KOPT-K1 (cell line): Measurements from ENCODE around the gene DENND4A.
"Not testable (repeated sequence)": the region's sequence is repeated elsewhere in the genome, so short reads cannot be mapped to it uniquely, and the experiment has no call there.

Source experiments
- H3K27ac ChIP-seq: fragments of 200-600 bp; sonication (generic); 2 replicates; pipeline ENCODE4 v1.5.1; 2016; ENCODE audit warnings: antibody characterized with exemption, mild to moderate bottlenecking, low read depth, low read length; ENCODE audit not compliant: poor library complexity, severe bottlenecking
- H3K36me3 ChIP-seq: fragments of 200-600 bp; sonication (generic); 2 replicates; pipeline ENCODE4 v1.5.1; 2017; ENCODE audit warnings: antibody characterized with exemption, mild to moderate bottlenecking, low read length, moderate library complexity; ENCODE audit not compliant: insufficient read depth
- H3K9me3 ChIP-seq: fragments of 200-600 bp; sonication (generic); 2 replicates; pipeline ENCODE4 v1.5.1; 2017; ENCODE audit warnings: antibody characterized with exemption, low read length, mild to moderate bottlenecking; ENCODE audit not compliant: insufficient read depth, poor library complexity, severe bottlenecking

DENND4A gene

DNA sequence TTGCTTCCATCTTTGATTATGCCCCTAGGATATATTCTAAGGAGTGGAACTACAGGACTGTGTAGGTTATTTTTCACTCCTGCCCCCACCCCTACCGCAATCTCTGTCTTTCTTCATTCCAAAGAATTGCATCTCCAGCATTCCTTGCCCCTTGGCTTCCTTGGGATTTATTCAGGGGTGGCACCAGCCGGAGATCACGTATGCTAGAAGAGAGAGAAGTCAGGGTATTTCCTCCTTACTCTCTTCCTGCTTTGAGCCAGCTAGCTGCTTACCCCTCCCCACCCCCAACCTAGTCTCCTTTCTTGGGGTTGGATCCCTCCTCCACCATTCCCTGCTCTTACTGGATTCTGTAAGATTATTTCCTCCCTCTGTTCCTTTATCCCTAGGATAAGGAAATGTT is 35.0 kb upstream of the DENND4A start:
- no peaks in the 10 kb centered on the region for H3K36me3 ChIP-seq
- H3K27ac ChIP-seq, result no peak overlapping the region
- no peaks in the 10 kb centered on the region for H3K9me3 ChIP-seq

DNA sequence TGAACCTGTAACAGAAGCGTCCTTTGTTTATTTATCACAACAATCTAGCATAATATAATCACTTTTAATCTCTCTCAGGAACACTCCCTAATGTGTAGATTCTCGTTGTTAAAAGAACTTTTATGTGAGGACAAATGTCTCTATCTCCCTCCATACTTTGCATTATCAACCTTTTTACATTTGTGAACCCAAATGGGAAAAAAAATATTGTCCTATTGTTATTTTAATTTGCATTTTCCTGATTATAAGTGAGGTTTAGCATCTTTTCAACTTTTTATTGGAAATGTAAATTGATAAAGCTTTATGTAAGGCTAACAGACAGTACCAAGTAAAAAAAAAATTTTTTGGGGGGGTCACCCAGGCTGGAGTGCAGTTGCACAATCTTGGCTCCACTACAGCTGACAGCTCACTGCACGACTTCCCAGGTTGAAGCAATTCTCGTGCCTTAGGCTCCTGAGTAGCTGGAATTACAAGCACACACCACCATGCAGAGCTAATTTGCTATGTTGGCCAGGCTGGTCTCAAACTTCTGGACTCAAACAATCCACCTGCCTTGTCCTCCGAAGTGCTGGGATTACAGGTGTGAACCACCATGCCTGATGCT is 33.0 kb upstream of the DENND4A start:
- no peaks in the 10 kb centered on the region for H3K36me3 ChIP-seq
- H3K27ac ChIP-seq, result no peak overlapping the region
- no peaks in the 10 kb centered on the region for H3K9me3 ChIP-seq

DNA sequence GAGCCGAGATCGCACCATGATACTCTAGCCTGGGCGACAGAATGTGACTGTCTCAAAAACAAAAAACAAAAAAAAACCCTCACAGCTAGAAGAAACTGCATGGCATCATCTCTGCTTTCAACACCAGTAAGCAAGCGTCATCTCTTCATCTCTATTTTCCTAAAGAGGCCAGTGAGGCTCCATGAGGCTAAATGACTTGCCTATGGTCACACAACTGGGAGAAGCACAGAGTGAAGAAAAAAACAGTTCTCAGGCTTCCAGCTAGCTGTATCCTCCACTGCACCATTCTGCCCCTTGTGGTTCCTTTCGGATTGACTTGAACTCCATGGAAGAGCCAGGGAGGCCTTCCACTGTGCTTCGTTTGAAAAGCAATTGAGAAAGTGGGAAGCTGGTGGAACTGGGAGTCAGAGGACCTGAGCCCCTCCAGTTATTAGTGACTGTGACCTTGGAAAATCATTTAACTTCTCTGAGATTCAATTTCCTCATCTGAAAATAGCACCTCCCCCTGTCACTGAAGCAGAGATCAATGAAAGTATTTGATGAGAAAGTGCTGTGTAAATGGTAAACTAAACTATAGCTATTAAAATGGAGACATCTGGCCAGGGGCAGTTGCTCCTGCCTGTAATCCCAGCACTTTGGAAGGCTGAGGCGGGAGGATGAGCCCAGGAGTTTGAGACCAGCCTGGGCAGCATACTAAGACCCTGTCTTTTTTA is 32.1 kb upstream of the DENND4A start:
- H3K27ac ChIP-seq, result no peak overlapping the region
- no peaks in the 10 kb centered on the region for H3K9me3 ChIP-seq
- H3K36me3 ChIP-seq, result no peaks in the 10 kb centered on the region

DNA sequence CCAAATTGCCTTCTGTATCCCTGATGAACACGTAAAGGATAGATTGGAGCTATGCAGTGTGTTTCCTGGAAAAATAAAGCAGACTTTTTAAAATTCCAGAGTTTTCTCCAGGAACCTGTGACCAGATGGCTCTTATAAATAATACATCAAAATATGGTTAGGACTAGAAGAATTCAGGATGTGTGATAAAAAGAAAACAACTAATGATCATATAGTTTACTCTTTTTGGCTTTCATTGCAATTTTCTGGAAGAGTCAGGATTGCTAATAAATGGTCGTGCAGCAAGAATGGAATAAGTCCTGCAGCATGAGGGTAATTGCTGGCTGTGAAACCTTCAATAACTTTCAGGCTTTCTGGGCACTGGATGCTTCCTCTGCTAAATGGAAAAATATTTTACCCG is 30.2 kb upstream of the DENND4A start:
- Histone ChIP-seq H3K9me3 (no peaks in the 10 kb centered on the region), H3K27ac (no peak overlapping the region), H3K36me3 (no peaks in the 10 kb centered on the region)

DNA sequence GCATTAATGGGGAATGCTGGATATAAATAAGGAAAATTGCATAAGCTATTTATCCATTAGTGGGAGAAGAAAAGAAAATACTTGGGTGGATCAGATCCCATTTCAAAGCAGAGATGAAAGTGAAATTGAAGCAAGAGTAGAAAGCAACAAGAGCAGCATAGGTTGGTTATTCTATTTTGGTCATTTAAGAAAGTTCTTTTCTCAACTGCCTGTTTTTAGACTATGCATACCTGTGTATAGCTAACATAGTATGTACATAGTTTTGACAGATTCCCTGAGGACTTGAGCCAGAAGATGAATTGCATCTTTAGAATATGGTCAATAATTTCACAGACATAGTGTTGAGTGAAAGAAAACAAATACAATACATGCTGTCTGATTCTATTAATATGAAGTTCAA is 29.0 kb upstream of the DENND4A start:
- H3K9me3 ChIP-seq, result no peaks in the 10 kb centered on the region
- H3K27ac ChIP-seq, result no peak overlapping the region
- H3K36me3 ChIP-seq, result no peaks in the 10 kb centered on the region

DNA sequence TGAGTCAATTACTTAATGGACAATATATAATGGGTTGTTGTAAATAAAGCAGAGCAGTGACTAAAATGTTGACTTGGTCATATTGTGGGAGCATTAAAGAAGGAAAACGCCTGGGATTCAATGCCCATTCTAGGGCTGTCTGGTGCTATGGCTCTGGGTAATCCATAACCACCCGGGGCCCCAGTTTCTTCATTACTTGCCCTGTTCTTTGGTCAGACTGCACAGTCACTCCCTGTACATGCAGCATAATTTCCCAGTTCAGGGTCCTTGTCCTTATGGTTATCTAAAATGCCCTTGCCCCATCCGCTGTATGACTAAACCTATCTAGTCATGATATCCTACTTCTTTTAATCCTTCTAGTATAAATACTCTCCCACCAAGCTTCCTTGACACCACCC is 27.5 kb upstream of the DENND4A start:
- Histone ChIP-seq H3K27ac (no peak overlapping the region), H3K9me3 (no peaks in the 10 kb centered on the region)

DNA sequence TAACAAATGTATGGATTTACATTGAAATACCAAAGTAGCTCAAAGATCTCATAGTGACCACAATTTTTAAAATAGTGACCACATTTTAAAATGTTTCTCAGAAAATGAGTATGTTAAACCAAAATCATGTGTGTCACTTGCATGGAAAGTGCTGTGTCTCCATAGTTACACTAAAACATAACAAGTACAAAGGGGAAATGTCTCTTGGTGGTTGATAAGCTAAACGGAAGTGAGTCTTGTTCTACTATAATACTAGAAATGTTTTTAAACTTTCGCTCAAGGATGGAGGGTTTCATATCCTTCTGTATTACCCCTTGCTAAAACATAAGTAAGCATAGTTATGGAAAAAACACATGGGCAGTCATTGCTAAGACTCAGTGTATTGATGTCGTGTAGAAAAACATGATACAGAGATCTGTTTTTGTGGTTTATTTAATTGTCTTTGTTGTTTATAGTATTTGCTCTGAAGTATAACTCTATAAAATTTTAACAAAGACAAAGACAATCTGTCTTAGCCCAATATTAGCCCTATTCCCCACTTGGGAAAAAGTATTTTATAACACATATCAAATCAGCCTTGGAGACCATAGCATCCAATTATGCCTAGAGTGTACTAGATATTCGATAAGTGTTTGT is 27.0 kb upstream of the DENND4A start:
- Histone ChIP-seq H3K9me3 (no peaks in the 10 kb centered on the region), H3K36me3 (no peaks in the 10 kb centered on the region), H3K27ac (no peak overlapping the region)

More for the DNA sequence above, 27.5 kb upstream of the DENND4A start:
- no peaks in the 10 kb centered on the region for H3K36me3 ChIP-seq

DNA sequence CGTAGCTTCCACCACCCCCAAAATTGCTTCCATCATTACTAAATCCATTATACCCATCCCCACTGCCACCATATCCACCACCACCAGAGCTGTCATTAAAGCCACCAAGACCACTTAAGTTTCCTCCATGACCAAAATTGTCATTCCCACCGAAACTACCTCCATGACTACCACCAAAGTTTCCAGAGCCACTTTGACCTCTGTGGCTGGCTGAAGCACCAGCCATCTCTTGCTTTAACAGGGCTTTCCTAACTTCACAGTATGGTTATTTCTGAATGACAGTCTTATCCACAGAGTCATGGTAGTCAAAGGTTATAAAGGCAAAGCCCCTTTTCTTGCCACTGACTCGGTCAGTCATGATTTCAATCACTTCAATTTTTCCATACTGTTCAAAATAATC is 24.3 kb upstream of the DENND4A start:
- Histone ChIP-seq H3K9me3 (peaks cover 5% of the 10 kb centered on the region), H3K36me3 (no peaks in the 10 kb centered on the region), H3K27ac (no peak overlapping the region)

DNA sequence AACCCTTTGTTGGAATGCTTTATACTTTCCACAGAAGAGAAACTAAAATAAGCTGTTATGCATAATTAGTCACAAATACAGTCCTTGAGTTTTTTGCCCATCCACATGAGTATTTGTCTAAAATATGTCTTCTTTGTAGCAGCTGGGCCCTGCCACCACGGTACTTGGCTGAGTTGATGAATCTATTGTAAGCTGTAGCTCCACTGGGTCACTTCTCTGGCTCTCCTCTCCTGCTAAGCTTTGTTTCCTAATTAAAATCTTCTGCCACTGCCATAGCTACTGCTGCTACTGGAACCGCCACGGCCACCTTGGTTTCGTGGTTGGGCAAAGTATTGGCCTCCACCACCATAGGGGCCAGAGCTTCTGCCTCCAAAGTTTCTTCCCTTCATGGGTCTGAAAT is 23.9 kb upstream of the DENND4A start:
- not testable (repeated sequence) for H3K9me3 ChIP-seq, H3K27ac ChIP-seq, H3K36me3 ChIP-seq

DNA sequence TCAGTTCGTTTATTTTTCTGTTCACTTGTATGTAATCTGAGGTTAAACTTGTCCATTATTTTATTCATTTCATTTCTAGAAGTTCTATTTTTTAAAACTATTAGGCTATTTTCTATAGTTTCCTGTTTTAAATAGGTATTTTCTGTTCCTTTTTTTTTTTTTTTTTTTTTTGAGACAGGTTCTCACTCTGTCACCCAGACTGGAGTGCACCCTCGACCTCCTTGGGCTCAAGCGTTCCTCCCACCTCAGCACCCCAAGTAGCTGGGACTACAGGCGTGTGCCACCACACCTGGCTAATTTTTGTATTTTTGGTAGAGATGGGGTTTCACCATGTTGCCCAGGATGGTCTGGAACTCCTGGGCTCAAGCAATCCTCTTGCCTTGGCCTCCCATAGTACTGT is 22.2 kb upstream of the DENND4A start:
- H3K9me3 ChIP-seq, H3K36me3 ChIP-seq, H3K27ac ChIP-seq: not testable (repeated sequence)

DNA sequence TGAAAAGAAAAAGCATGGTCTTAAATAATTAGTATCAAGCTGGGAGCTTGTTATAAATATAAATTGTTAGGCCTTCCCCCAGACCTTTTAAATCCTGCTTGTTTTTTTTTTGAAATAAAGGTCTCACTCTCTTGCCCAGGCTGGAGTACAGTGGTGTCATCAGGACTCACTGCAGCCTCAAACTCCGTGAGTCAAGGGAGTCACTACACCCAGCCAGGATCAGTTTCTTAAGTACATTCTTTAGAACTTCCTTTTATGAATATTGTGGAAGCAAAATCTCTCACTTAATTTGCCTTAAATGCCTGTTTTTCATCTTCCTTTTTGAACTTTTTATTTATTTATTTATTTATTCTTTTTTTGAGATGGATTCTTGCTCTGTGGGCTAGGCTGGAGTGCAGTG is 20.8 kb upstream of the DENND4A start:
- Histone ChIP-seq H3K9me3 (peaks cover 5% of the 10 kb centered on the region), H3K36me3 (no peaks in the 10 kb centered on the region), H3K27ac (no peak overlapping the region)

DNA sequence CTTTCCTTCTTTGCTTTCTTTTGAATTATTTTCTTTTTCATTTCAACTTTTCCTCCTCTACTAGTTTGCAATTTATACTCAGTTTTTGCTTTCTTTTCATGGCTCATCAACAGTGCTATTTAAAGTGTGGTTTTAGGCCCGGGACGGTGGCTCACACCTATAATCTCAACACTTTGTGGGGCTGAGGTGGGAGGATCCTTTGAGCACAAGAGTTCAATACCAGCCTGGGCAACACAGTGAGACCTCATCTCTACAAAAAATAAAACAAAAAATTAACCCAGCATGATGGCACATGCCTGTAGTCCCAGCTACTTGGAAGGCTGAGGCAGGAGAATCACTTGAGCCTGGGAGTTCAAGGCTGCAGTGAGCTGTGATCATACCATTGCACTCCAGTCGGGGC is 20.4 kb upstream of the DENND4A start:
- H3K27ac ChIP-seq, result no peak overlapping the region
- H3K36me3 ChIP-seq, result no peaks in the 10 kb centered on the region
- H3K9me3 ChIP-seq, result peaks cover 5% of the 10 kb centered on the region

DNA sequence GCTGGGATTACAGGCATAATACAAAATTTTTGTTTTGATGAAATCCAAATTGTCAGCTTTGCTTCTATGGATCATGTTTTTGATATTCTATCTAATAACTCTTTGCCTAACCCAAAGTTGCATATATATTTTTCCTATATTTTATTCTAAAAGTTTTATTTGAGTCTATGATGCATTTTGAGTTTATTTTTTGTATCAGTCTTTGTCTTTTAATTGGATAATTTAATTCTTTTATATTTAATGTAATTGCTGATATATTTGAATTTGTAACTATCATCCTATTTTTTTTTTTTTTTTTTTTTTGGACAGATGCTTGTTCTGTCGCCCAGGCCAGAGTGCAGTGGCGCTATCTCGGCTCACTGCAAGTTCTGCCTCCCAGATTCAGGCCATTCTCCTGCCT is 19.7 kb upstream of the DENND4A start:
- Histone ChIP-seq H3K9me3 (peaks cover 5% of the 10 kb centered on the region), H3K27ac (no peak overlapping the region), H3K36me3 (no peaks in the 10 kb centered on the region)

DNA sequence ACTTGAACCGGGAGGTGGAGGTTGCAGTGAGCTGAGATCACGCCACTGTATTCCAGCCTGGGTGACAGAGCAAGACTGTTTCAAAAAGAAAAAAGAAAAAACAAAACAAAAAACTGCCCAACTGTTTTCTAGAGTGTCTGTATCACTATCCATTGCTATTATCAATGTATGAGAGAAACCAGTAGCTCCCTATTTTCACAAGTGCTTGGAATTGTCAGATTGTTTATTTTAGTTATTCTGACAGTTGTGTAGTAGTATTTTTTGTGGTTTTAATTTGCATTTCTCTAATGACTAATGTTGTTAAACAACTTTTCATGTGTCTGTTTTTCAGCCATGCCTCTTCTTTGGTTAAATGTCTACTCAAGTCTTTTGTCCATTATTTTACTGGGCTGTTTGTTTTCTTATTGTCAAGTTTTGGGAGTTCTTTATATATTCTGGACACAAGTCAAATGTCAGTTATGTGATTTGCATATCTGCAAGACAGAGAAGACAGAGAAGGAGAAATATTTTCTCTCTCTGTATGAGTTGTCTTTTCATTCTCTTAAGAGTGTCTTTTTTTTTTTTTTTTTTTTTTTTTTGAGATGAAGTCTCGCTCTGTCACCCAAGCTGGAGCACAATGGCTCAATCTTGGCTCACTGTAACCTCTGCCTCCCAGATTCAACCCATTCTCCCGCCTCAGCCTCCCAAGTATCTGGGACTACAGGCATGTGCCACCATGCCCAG is 19.1 kb upstream of the DENND4A start:
- not testable (repeated sequence) for H3K9me3 ChIP-seq, H3K36me3 ChIP-seq, H3K27ac ChIP-seq

DNA sequence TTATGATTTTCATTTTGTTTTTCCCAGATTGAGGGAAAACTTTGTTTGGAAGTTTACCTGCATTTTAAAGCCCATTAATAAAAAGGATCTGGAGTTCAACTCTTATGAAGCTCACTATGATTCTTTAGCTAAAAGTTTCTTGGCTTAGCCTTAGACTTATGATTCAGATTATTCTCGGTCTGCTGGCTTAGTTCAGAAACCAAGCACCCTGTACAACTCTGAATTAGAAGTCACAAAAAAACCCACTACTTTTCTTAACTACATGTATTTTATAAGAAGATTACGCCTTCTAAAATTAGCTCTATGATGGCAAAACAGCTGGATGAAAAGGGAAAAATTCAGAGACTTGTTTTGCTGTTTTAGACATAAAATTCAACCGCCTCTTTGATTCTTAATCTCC is 14.3 kb upstream of the DENND4A start:
- H3K9me3 ChIP-seq, result no peaks in the 10 kb centered on the region
- H3K27ac ChIP-seq, result no peak overlapping the region
- H3K36me3 ChIP-seq, result no peaks in the 10 kb centered on the region
